Osteoblast (primary cell): ENCODE data around the gene ARHGEF11. TPM values are rescaled to one million over a fixed set of nuclear protein-coding genes. Genes with fewer than 3 reads are reported as not detected.

Experiments used
- DNase-seq: peaks from one replicate; pipeline ENCODE4 v3.0.0; 2011; ENCODE audit warnings: low spot score, mixed read lengths; ENCODE audit not compliant: insufficient read length; ENCODE audit errors: missing footprints
- H2AFZ ChIP-seq: 2 replicates; pipeline ENCODE4 v1.6.0; 2011; ENCODE audit warnings: mild to moderate bottlenecking, low read length
- H3K27ac ChIP-seq: 2 replicates; pipeline ENCODE4 v1.5.1; 2011; ENCODE audit warnings: mild to moderate bottlenecking, low read depth, low read length, moderate library complexity
- H3K27me3 ChIP-seq: 2 replicates; pipeline ENCODE4 v1.6.0; 2012; ENCODE audit warnings: mild to moderate bottlenecking, control low read depth, inconsistent platforms, low read length, moderate library complexity; ENCODE audit not compliant: insufficient read depth
- H3K36me3 ChIP-seq: 2 replicates; pipeline ENCODE4 v1.5.1; 2011; ENCODE audit warnings: mild to moderate bottlenecking, low read length, control low read depth, moderate library complexity; ENCODE audit not compliant: insufficient read depth
- H3K4me1 ChIP-seq: 2 replicates; pipeline ENCODE4 v1.5.1; 2011; ENCODE audit warnings: mild to moderate bottlenecking, low read length, control low read depth, moderate library complexity; ENCODE audit not compliant: insufficient read depth
- H3K4me2 ChIP-seq: 2 replicates; pipeline ENCODE4 v1.6.0; 2011; ENCODE audit warnings: mild to moderate bottlenecking, low read length; ENCODE audit not compliant: insufficient read depth
- H3K4me3 ChIP-seq: fragments of 200-600 bp; sonication (generic); 3 replicates; pipeline ENCODE4 v1.5.1; 2012; ENCODE audit warnings: mild to moderate bottlenecking, low read length, inconsistent platforms; ENCODE audit not compliant: insufficient read depth
- H3K79me2 ChIP-seq: 2 replicates; pipeline ENCODE4 v1.6.0; 2012; ENCODE audit warnings: mild to moderate bottlenecking, low read length, control low read depth, inconsistent platforms; ENCODE audit not compliant: insufficient read depth
- H3K9me3 ChIP-seq: 2 replicates; pipeline ENCODE4 v1.5.1; 2011; ENCODE audit warnings: low read depth, low read length, control low read depth
- H4K20me1 ChIP-seq: 2 replicates; pipeline ENCODE4 v1.6.0; 2012; ENCODE audit warnings: mild to moderate bottlenecking, low read length, control low read depth; ENCODE audit not compliant: insufficient read depth
- total RNA-seq: library from RNA; depleted of rRNA; stranded (reverse); fragments of >200 nt; gene quantifications from 2 replicates; pipeline ENCODE4 v1.2.3, GENCODE V29; 2012
- TF ChIP-seq, protein P1 (sequence below): IDR thresholded peaks from 2 replicates; pipeline ENCODE4 v1.5.1; 2011; ENCODE audit warnings: mild to moderate bottlenecking, low read depth, low read length, moderate library complexity; ENCODE audit errors: extremely low read depth

Gene ARHGEF11
- total RNA-seq, 1 donor: 50.3 TPM

DNA sequence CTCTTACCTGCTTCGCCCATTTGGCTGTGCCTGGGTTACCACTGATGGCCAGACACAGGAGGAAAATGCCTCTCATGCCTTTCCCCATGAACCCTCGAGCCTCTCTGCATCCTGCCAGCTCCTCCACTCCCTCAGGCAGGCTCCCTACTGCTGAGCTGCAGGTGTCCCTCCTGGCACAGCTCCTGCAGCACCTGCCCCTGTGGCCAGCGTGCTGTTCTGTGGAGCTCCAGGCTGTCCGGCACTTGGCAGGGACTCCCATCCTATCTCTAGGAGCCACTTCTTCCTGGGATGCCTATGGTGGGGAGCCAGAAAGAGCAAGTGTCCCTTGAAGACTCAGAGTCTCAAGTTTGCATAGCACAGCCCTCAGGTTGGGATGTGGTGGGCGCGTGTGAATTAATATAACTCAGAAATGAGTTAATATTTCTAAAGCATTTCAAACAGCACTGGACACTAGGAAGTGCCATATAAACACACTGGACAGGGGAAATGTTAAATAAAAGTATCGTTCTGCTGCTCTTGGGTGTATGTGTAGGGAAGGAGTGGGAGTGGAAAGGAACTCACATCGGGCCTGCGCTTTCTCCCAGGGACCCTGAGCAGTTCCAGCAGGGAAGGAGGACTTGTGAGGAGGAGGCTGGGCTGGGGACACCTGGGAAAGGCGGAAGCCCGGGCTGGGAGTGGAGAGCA, 122.4 kb downstream of the ARHGEF11 start:
- Histone ChIP-seq H3K4me1 (peaks cover 18% of the 10 kb centered on the region), H3K4me3 (no peak overlapping the region), H3K27ac (no peak overlapping the region), H2AFZ (no peak overlapping the region), H3K36me3 (no peaks in the 10 kb centered on the region), H3K9me3 (no peaks in the 10 kb centered on the region), H4K20me1 (no peaks in the 10 kb centered on the region), H3K4me2 (peak overlapping the region; percentile 8), H3K27me3 (peaks cover 45% of the 10 kb centered on the region), H3K79me2 (no peaks in the 10 kb centered on the region)
- TF ChIP-seq, protein P1, sequence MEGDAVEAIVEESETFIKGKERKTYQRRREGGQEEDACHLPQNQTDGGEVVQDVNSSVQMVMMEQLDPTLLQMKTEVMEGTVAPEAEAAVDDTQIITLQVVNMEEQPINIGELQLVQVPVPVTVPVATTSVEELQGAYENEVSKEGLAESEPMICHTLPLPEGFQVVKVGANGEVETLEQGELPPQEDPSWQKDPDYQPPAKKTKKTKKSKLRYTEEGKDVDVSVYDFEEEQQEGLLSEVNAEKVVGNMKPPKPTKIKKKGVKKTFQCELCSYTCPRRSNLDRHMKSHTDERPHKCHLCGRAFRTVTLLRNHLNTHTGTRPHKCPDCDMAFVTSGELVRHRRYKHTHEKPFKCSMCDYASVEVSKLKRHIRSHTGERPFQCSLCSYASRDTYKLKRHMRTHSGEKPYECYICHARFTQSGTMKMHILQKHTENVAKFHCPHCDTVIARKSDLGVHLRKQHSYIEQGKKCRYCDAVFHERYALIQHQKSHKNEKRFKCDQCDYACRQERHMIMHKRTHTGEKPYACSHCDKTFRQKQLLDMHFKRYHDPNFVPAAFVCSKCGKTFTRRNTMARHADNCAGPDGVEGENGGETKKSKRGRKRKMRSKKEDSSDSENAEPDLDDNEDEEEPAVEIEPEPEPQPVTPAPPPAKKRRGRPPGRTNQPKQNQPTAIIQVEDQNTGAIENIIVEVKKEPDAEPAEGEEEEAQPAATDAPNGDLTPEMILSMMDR: no peak
- DNase-seq: peak; percentile 91

DNA sequence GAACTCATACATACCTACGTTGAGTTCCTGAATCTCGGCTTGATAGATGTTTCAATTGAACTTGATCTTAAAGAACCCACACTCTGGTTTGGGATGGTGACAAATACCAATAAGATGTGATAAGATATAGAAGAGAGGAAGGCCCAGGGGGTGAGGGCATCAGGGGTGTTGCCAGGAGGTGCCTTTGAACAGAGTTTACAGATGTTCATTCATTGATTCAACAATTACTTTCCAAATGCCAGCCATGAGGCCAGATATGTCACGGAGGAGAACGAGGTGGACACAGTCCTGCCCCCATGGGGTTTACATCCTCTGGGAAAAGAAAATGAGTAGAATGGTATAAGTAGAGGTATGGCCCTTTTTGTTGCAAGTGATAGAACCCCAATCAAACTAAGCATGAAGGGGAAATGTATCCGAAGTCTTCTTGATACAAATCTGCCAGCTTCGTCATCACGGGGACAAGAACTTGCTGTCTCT, 124.5 kb downstream of the ARHGEF11 start:
- TF ChIP-seq, protein P1: no peak
- Histone ChIP-seq H3K4me3 (peak overlapping the region; percentile 65), H3K27me3 (peaks cover 43% of the 10 kb centered on the region), H3K79me2 (no peaks in the 10 kb centered on the region), H3K27ac (no peak overlapping the region), H4K20me1 (no peaks in the 10 kb centered on the region), H3K4me1 (peaks cover 11% of the 10 kb centered on the region), H3K9me3 (no peaks in the 10 kb centered on the region), H2AFZ (no peak overlapping the region), H3K36me3 (peaks cover 12% of the 10 kb centered on the region), H3K4me2 (peak overlapping the region; percentile 82)
- no peak for DNase-seq

DNA sequence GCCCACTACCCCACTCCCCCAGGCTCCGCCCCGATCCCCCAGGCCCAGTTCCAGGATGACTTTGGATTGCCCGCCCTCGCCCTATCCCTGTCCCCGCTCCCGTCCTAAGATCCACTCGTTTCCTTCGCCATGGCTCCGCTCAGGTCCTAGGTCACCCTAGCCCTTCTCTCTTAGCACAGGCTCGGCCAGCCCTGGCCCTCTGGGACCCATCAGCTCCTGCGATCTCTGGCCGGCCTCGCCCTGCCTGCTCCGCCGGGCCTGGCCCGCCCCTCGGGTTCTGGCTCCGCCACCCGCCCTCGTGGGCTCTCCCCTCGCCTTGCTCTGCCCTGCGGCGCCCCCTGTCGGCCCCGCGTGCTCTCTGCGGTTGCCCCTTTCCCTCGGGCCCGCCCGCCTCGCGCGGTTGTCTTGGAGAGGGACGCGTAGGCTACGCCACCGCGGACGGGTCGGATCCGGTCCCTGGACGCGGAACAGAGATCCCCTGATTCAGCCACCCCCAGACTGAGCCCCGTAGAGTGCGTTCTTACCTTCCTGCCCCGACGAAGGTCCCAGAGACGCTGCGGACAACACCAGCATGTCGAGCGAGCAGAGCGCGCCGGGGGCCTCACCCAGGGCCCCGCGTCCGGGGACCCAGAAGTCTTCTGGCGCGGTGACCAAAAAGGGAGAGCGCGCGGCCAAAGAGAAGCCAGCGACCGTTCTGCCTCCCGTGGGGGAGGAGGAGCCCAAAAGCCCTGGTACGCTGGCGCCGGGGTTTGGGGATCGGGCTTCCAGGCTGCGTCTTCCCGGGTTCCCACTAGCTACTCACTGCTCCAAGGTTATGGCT, 125.1 kb downstream of the ARHGEF11 start, which contains the start of gene LRRC71:
Gene LRRC71, plus strand, starts transcription at position 400 of the 820 bp plus-strand sequence. Its CDS starts 172 bp downstream, at position 572.
- Histone ChIP-seq H4K20me1 (no peaks in the 10 kb centered on the region), H3K27ac (no peak within 1 kb of the TSS), H3K27me3 (peaks cover 43% of the 10 kb centered on the region), H2AFZ (peak within 1 kb of the TSS; percentile 83), H3K4me3 (peak within 1 kb of the TSS; percentile 65), H3K4me2 (peak within 1 kb of the TSS; percentile 82), H3K9me3 (no peaks in the 10 kb centered on the region), H3K36me3 (peaks cover 19% of the 10 kb centered on the region), H3K79me2 (no peaks in the 10 kb centered on the region), H3K4me1 (peaks cover 10% of the 10 kb centered on the region)
- TF ChIP-seq, protein P1: peak; percentile 80
- peak; percentile 99 for DNase-seq

DNA sequence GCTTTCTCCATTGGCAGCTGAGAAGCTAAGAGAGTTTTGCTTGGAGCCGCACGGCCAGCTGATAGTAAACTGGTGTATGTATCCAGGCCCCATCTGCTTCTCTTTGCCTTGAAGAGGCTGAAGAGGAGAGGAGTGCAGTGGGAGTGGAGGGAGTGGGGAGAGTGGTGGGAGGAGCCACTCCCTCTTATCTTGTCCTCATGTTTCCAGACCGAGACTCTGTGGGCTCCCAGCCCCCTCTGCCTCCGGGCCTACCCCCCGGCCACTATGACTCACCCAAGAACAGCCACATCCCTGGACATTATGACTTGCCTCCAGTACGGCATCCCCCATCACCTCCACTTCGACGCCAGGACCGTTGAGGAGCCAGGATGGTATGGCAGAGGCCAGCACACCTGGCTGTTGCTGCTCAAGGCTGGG, 131.1 kb downstream of the ARHGEF11 start:
- Histone ChIP-seq H3K4me1 (peaks cover 24% of the 10 kb centered on the region), H4K20me1 (peaks cover 10% of the 10 kb centered on the region), H3K27ac (peak overlapping the region; percentile 23), H3K9me3 (no peaks in the 10 kb centered on the region), H3K36me3 (peaks cover 60% of the 10 kb centered on the region), H3K4me3 (no peak overlapping the region), H2AFZ (no peak overlapping the region), H3K27me3 (no peaks in the 10 kb centered on the region), H3K4me2 (no peak overlapping the region), H3K79me2 (no peaks in the 10 kb centered on the region)
- TF ChIP-seq, protein P1: no peak
- peak; percentile 93 for DNase-seq
